Mammary epithelial cell (primary cell): ENCODE data around the gene ZC3H11A.

Experiments
- CTCF ChIP-seq, 2 donors: IDR thresholded peaks in 1 of 2; conservative IDR thresholded peaks in 1 of 2; 2 replicates each; pipeline ENCODE4 v1.5.1; 2011 to 2012; ENCODE audit warnings: inconsistent platforms in 2 of 2, low read length in 2 of 2, mild to moderate bottlenecking in 2 of 2, control low read depth in 1 of 2, low read depth in 1 of 2; ENCODE audit not compliant: insufficient read depth in 1 of 2; ENCODE audit errors: extremely low read depth in 1 of 2
- EZH2 ChIP-seq: IDR thresholded peaks from 2 replicates; pipeline ENCODE4 v1.6.1; 2012; ENCODE audit warnings: low read length, inconsistent platforms, borderline replicate concordance

GRCh38 chr1:203778789-203779188 lies 16.6 kb upstream of the ZC3H11A start:
- no peak for TF ChIP-seq CTCF (conservative IDR thresholded peaks at IDR 0.05 in 1 of 2, IDR thresholded peaks at IDR 0.05 in 1 of 2; ENCODE audit: extremely low read depth in 1 of 2, insufficient read depth in 1 of 2, low read depth in 1 of 2, low read length in 2 of 2)
- TF ChIP-seq EZH2, result no peak
